Keratinocyte (primary cell): ENCODE measurements around the gene DTNBP1. TPM values are rescaled to one million over a fixed set of nuclear protein-coding genes. Genes with fewer than 3 reads are reported as not detected.

Experiments
- DNase-seq: peaks from one replicate; pipeline ENCODE4 v3.0.0-alpha.2; 2011; ENCODE audit warnings: low read depth, missing footprints, low spot score
- FAIRE-seq: peaks from 2 replicates; lab custom pipeline; 2011; peaks lifted over from hg19 to GRCh38; lab: Jason Lieb, UNC
- H2AFZ ChIP-seq: 2 replicates; pipeline ENCODE4 v1.6.0; 2012; ENCODE audit warnings: low read length, control low read depth, inconsistent platforms; ENCODE audit not compliant: control insufficient read depth
- H3K27ac ChIP-seq: 2 replicates; pipeline ENCODE4 v1.5.1; 2011; ENCODE audit warnings: low read length; ENCODE audit not compliant: control insufficient read depth, insufficient read depth
- H3K27me3 ChIP-seq: 3 replicates; pipeline ENCODE4 v1.6.0; 2011; ENCODE audit warnings: low read length; ENCODE audit not compliant: control insufficient read depth, insufficient read depth; ENCODE audit errors: extremely low read depth
- H3K36me3 ChIP-seq, 2 experiments: 2 replicates in 1 of 2; 3 replicates in 1 of 2; pipeline ENCODE4 v1.5.1; 2011; ENCODE audit warnings: low read length in 2 of 2, mild to moderate bottlenecking in 1 of 2; ENCODE audit not compliant: control insufficient read depth in 2 of 2, insufficient read depth in 2 of 2; ENCODE audit errors: extremely low read depth in 1 of 2
- H3K4me1 ChIP-seq: 3 replicates; pipeline ENCODE4 v1.5.1; 2011; ENCODE audit warnings: low read length; ENCODE audit not compliant: control insufficient read depth, insufficient read depth; ENCODE audit errors: extremely low read depth
- H3K4me2 ChIP-seq: 3 replicates; pipeline ENCODE4 v1.6.0; 2011; ENCODE audit warnings: low read depth, low read length; ENCODE audit not compliant: control insufficient read depth, insufficient read depth; ENCODE audit errors: extremely low read depth
- H3K4me3 ChIP-seq, 3 experiments: fragments of 200-600 bp in 1 of 3; sonication (generic) in 1 of 3; 2 replicates in 2 of 3; 3 replicates in 1 of 3; pipeline ENCODE4 v1.5.1; 2011 to 2016; ENCODE audit warnings: low read length in 3 of 3, mild to moderate bottlenecking in 3 of 3, control low read depth in 2 of 3, inconsistent platforms in 1 of 3, low read depth in 1 of 3, mixed read lengths in 1 of 3, mixed run types in 1 of 3, moderate library complexity in 1 of 3; ENCODE audit not compliant: control insufficient read depth in 2 of 3, insufficient read depth in 2 of 3; ENCODE audit errors: extremely low read depth in 1 of 3
- H3K79me2 ChIP-seq: 2 replicates; pipeline ENCODE4 v1.6.0; 2012; ENCODE audit warnings: low read length; ENCODE audit not compliant: control insufficient read depth, insufficient read depth
- H3K9ac ChIP-seq: 3 replicates; pipeline ENCODE4 v1.6.0; 2011; ENCODE audit warnings: low read length; ENCODE audit not compliant: control insufficient read depth, insufficient read depth; ENCODE audit errors: extremely low read depth
- H3K9me1 ChIP-seq: 3 replicates; pipeline ENCODE4 v1.6.0; 2011; ENCODE audit warnings: low read length; ENCODE audit not compliant: control insufficient read depth, insufficient read depth; ENCODE audit errors: extremely low read depth
- H3K9me3 ChIP-seq: 2 replicates; pipeline ENCODE4 v1.5.1; 2012; ENCODE audit warnings: low read depth, low read length; ENCODE audit not compliant: control insufficient read depth
- H4K20me1 ChIP-seq: 3 replicates; pipeline ENCODE4 v1.6.0; 2011; ENCODE audit warnings: low read length; ENCODE audit not compliant: control insufficient read depth, insufficient read depth; ENCODE audit errors: extremely low read depth
- EZH2 ChIP-seq: IDR thresholded peaks from one replicate; pipeline ENCODE4 v1.6.1; 2012; ENCODE audit warnings: inconsistent platforms, mild to moderate bottlenecking, low read length, moderate library complexity
- dilution Hi-C: fragments of 300-500 bp; cut with MboI; formaldehyde crosslinking; loops from one replicate; pipeline ENCODE4 v1.7.0; 2020; ENCODE audit warnings: low sequenced_read_pairs; ENCODE audit not compliant: extremely low pct_ligation_motif_present
- polyA plus RNA-seq, 5 experiments: library from polyadenylated mRNA; depleted of rRNA in 3 of 5; stranded (reverse) in 3 of 5; stranded (forward) in 1 of 5; unstranded in 1 of 5; fragments of >200 nt; gene quantifications; 1 replicate in 1 of 5; 2 replicates in 3 of 5; 3 replicates in 1 of 5; pipeline versions ENCODE4 v1.2.1 to v1.2.3, GENCODE V29; 2011 to 2012; ENCODE audit warnings: missing spikeins in 2 of 5, low read depth in 1 of 5, low replicate concordance in 1 of 5
- TF ChIP-seq, protein P1 (sequence below), 3 experiments: IDR thresholded peaks in 1 of 3; conservative IDR thresholded peaks in 1 of 3; optimal IDR thresholded peaks in 1 of 3; 2 replicates in 2 of 3; 3 replicates in 1 of 3; pipeline versions ENCODE3 to v1.5.1; 2011; ENCODE audit warnings: low read length in 3 of 3, mild to moderate bottlenecking in 3 of 3, moderate library complexity in 2 of 3, control low read depth in 1 of 3, inconsistent platforms in 1 of 3; ENCODE audit not compliant: insufficient read depth in 2 of 3; ENCODE audit errors: extremely low read depth in 1 of 3

DTNBP1 gene
- polyA plus RNA-seq, 1 donor (not counting 4 experiments of a cell fraction or from before 2014, with no cell fraction given), result 11.5 TPM

DNA sequence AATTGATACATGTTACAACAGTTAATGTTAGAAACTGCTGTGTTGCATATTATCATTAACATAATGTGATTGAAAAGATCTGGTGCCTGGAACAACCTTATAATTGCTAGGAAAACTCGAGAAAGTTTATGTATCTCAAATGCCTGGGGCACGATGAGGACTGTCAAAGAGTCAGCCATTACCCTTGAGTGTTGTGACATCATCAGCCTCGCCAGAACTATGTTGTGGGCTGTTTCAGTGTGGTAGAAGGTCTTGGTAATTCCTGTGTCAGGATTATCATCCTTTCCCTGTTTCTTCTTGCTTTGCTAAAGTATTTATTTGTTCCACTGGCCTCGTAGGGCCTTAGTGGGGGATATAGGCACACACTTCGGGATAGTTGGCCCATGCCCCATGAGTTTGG is 185.1 kb downstream of the DTNBP1 start:
- dilution Hi-C loops, result no loop called here
- Histone ChIP-seq H3K4me1 (peaks cover 21% of the 10 kb centered on the region), H3K4me3 (no peak overlapping the region), H3K4me2 (no peak overlapping the region), H2AFZ (no peak overlapping the region), H3K9me3 (no peaks in the 10 kb centered on the region), H3K27ac (no peak overlapping the region), H3K36me3 (peaks cover 3 to 8% of the 10 kb centered on the region in 2 experiments), H4K20me1 (peaks cover 3% of the 10 kb centered on the region), H3K79me2 (peaks cover 26% of the 10 kb centered on the region), H3K9ac (no peak overlapping the region), H3K9me1 (peaks cover 2% of the 10 kb centered on the region), H3K27me3 (no peaks in the 10 kb centered on the region)
- no peak for TF ChIP-seq EZH2
- TF ChIP-seq, protein P1, sequence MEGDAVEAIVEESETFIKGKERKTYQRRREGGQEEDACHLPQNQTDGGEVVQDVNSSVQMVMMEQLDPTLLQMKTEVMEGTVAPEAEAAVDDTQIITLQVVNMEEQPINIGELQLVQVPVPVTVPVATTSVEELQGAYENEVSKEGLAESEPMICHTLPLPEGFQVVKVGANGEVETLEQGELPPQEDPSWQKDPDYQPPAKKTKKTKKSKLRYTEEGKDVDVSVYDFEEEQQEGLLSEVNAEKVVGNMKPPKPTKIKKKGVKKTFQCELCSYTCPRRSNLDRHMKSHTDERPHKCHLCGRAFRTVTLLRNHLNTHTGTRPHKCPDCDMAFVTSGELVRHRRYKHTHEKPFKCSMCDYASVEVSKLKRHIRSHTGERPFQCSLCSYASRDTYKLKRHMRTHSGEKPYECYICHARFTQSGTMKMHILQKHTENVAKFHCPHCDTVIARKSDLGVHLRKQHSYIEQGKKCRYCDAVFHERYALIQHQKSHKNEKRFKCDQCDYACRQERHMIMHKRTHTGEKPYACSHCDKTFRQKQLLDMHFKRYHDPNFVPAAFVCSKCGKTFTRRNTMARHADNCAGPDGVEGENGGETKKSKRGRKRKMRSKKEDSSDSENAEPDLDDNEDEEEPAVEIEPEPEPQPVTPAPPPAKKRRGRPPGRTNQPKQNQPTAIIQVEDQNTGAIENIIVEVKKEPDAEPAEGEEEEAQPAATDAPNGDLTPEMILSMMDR (optimal IDR thresholded peaks at IDR 0.05 in 1 of 3, IDR thresholded peaks at IDR 0.05 in 1 of 3, conservative IDR thresholded peaks at IDR 0.05 in 1 of 3; ENCODE audit: extremely low read depth in 1 of 3, insufficient read depth in 2 of 3, low read length in 3 of 3), result no peak
- no peak for FAIRE-seq
- DNase-seq, result no peak

DNA sequence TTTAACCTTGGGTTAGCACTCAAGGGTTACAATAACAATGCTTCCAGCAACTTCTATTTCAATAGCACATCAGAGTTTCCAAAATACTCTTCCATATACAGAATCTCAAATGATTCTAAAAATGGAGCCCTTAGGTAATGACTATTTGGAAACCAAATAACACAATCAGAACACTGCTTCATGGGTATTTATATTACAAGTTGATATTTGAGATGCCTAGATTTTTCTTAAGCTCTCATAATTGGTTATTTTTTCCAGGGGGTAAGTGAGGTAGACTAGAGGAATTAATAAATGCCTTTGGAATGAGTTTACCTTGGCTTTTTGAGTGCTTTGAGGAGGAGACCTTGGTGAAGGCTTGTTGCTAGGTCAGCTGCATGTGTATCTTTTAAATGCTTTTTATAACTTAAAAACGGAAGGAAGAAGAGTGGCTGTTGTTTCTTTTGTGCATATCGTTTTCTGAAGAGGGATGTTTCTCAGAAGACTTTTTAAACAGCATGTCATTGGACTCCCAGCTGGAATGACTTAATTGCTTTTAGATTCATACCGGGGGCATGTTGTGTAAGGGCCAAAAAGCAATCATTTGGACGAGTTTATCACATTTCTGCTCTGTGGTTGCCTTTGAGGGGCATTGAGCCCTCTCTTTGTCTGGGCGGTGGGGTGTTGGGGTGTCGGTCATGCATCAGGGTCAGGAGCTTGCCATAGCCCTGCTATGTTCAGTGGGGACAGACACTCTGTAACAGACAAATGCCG is 186.0 kb downstream of the DTNBP1 start:
- FAIRE-seq (no peak), DNase-seq (no peak)
- dilution Hi-C loops, result no loop called here
- H3K9me1 ChIP-seq, result peaks cover 2% of the 10 kb centered on the region
- peaks cover 21% of the 10 kb centered on the region for H3K4me1 ChIP-seq
- H3K79me2 ChIP-seq, result peaks cover 27% of the 10 kb centered on the region
- no peaks in the 10 kb centered on the region for H3K9me3 ChIP-seq
- H3K9ac ChIP-seq, result no peak overlapping the region
- no peaks in the 10 kb centered on the region for H3K27me3 ChIP-seq
- no peak overlapping the region for H2AFZ ChIP-seq
- TF ChIP-seq, protein P1 (optimal IDR thresholded peaks at IDR 0.05 in 1 of 3, IDR thresholded peaks at IDR 0.05 in 1 of 3, conservative IDR thresholded peaks at IDR 0.05 in 1 of 3; ENCODE audit: extremely low read depth in 1 of 3, insufficient read depth in 2 of 3, low read length in 3 of 3), result no peak
- no peak for TF ChIP-seq EZH2
- no peak overlapping the region for H3K27ac ChIP-seq
- peaks cover 5 to 8% of the 10 kb centered on the region in 2 experiments for H3K36me3 ChIP-seq
- H3K4me3 ChIP-seq, result no peak overlapping the region
- peaks cover 3% of the 10 kb centered on the region for H4K20me1 ChIP-seq
- no peak overlapping the region for H3K4me2 ChIP-seq
